Left forelimb (tissue), 1 donor: ENCODE data around the gene TUBGCP3.

Experiments
- DNase-seq: peaks from one replicate; pipeline ENCODE4 v3.0.0-alpha.2; 2018; ENCODE audit warnings: low spot score

TUBGCP3 gene

DNA sequence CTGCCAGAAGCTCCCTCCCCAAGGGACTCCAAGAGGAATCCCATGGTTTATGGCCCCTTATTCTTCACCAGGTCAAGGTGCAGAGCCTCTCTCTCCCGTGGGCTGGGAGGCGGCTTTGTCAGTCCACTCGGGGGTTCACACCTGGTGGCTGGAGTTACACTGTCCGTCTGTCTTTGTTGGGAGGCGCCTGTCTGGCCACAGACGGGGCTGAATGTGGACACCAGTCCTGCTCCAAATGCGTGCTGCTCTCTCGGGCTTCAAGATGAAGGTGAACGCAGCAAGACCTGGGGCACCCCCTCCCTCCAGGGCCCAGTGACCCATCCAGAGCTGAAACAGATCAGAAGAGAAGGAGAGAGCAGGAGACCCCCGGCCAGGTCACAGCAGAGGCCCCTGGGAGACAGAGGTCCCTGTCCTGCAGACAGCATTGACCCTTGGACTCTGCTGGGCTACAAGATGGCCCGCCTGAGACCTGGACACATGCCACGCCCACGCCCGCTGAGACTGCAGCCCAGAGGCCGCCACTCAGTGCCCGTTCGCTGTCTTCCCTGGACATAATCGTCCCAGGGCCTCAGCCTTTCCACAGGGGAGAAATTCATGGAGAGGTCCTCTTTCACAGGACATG lies 29.9 kb upstream of the TUBGCP3 start:
- no peak for DNase-seq

DNA sequence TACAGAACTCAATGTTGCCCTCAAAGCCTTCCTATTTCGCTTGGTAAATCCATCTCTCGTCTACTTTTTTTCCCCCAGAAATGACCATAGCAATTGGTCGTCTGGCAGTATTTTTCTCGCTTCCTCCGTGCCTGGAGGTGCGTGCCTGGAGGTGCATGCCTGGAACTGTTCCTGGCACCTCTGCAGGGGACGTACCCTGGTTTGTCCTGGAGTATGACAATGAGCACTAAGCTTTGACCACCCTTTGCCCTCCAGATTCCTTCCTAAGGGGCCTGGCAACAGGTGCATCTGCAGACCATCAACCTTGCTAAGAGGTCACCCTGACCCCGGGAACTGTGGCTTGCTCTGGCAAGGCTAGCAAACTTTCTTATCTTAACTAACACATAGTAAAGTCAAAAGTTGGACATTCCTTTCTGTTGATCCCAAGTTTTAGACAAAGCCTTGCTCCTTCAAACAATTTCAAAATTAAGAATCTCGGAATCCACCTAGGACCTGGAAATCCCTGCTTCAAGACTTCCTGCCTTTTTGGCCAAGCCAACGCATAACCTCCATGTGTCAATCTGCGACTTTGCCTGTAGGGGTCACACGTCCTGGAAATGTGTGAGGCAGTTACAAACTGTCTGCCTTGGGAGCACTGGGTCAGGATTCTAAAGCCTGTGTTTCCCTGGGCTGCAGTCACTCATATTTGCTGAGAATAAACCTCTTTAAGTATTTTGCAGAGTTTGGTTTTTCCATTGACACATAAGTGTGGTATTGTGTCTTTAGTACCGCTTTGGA lies 28.8 kb upstream of the TUBGCP3 start:
- DNase-seq, result no peak

DNA sequence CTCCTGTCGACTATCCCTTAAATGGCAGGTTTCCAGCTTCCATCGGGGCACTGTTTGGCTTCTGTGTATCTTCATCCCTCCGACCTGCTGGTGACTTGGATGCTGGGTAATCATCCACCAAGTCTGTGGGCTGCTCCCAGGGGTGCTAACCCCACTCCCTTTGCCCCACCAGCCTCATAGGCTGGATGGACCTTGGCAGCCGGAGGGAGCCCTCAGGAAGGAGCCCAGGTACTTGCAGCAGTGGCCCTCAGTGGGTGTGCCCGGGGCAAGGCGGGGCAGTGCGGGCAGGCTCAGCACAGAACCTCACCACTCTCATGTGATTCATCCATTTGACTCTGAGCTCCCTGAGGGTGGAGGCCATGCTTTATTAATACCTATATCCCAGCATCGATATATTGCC lies 27.4 kb upstream of the TUBGCP3 start:
- DNase-seq, result no peak

DNA sequence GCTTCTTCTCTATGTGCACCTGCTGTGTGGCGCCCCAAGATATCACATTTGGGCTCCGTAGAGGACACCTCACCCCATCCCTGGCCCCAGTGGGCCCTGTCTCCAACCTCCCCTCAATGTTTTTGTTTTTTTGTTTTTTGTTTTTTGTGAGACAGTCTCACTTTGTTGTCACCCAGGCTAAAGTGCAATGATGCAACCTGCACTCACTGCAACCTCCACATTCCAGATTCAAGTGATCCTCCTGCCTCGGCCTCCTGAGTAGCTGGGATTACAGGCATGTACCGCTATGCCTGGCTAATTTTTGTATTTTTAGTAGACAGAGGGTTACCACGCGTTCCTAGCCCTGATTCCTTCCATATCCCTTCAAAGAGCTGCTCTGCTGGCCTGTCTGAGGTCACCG lies 26.9 kb upstream of the TUBGCP3 start:
- DNase-seq, result no peak

DNA sequence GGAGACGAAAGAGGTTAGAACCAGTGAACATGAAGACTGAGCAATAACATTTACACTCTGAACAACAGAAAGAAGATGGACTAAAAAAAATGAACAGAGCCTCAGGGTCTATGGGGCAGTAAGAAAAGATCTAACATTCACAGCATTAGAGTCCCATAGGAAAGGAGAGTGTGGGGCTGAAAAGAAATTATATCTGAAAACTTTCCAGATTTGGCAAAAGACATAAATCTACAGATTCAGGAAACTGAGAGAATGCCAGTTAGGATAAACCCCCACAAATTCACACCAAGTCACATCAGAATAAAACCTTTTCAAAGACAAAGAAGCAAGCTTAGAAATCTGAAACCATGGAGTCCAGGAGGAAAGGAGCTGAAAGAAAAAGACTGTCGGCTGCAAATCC lies 20.3 kb upstream of the TUBGCP3 start:
- no peak for DNase-seq

DNA sequence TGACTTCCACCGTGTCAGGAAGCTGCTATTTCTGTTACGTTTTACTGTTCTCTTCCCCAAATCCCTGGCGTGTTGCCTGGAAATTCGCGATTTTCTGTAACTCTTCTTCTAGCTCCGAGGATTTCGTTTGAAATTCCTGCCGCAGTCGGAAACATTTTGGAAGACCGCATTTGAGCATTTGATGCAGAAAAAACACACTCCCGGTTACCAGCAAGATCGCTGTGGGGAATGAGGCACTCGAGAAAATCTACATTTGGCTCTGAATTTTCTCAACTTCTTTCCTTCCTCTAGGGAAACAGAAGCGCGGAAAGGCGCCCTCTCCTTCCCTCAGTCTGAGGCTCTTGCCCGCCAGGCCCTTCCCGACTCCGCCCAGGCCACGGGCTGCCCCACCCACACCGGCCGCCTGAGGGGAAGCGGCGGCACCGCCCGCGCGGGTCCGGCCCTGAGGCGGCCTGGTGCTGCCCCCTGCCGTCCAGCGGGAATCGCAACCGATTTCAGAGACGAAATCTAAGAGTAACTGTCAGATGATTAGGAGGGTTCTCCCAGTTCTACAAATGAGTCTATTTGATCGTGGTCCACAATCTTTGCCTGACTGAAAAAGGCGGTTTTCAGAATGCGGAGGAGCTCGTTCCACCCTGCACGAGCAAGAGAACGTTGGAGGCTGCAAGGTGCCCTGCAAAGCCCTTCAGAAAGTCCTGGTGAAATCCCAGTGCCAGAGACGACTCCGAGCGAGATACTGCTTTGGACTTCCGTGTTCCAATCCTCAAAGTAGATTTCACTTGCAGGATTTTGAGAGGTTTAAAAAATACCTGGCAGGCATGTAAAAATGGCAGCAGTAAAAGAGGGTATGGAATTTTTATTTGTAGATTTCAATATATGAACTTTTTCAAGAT lies 18.4 kb upstream of the TUBGCP3 start:
- peak; percentile 94 for DNase-seq

DNA sequence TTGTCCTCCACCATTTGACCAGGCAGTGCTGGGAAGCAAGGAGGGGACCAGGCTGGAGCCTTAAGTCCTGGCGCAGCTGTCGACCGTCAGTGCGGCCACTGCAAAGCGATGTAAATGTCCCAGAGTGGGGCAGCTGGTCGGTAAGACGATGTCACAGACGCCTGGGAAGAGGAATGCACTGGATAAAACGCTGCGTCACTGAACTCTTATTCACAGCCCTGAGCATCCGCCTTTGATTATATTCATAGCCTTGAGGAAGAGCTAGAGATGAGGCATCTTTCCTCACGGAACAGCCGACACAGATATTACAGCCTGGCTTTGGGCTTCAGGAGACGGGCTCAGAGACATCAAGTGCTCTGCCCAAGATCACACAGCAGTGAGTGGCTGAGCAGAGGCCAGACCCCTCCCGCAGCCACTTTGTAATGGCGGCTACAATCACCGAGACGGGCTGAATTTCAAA lies 17.6 kb upstream of the TUBGCP3 start:
- no peak for DNase-seq

DNA sequence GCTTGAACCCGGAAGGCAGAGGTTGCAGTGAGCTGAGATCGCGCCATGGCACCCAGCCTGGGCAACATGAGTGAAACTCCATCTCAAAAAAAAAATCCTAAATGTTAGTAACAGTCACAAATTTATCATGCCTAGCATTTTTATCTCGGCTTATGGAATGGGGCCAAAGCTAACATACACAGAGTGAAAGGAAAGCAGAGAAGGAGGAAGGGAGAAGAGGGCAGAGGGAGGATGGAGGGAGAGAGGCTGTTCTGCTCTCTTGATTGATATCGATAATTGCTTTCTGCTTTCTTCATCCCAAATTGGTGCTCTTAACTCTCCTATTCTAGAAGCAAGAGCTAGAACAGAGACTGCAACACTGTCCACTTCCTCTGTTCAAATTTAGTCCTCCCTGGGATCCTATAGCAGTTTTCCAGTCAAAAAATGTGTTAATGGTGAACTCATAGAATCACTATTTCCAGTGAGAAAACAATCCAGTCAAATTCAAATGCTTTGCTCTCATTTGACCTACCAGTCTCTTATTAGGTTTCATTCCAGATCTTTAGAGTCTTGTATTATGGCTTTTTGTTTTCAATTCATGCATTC lies 15.8 kb upstream of the TUBGCP3 start:
- DNase-seq, result no peak

DNA sequence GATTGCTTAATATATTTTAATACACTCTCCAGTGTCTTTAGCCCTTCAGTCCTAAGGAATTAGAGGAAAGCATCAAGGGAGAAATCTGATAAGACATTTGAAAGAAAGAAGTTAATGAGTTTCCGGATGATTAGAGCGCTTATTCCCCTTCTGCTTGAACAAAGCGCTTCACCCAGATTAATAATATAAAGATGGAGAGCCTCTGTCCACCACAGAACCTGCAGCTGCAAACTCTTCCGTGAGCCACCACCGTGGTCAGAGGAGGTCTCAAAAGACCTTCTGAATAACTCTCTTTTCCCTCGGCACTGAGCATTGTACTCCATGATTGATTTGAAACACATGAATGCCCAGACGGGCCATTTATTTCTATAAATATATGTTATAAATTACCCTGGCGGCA lies 14.2 kb upstream of the TUBGCP3 start:
- no peak for DNase-seq

DNA sequence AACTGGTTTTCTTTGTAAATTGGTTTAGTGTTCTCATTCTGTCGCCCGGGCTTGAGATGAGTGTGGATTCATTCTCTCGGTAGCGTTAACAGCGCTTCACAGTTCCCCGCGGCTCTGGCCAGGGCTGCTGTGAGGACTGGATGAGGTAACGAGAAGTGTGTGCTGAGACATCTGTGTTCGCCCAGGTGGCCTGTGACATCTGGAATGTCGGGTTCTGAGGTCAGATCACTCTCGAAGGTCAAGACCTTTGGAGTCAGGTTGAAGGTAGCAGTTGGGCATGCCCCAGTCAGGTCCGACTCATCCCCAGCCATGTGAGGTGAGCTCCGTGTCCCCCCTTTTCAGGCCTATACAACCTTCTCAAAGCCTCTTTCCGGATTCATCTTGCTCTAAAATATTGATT lies 13.4 kb upstream of the TUBGCP3 start:
- DNase-seq, result no peak

DNA sequence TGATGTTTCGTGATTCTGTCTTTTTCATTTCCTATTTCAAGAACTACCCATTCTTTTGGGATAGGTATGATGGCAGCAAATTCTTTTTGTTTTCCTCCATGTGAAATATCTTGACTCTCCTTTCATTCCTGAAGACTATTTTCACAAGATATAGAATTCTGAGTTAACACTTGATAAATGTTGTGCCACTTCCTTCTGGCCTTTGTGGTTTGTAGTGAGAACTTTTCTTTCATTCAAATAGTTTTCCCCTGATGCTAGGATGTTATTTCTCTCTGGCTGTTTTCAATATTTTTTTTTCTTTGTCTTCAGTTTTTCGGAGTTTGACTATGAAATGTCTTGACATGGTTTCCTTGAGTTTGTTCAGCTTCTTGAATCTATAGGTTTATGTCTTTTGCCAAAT lies 8.3 kb upstream of the TUBGCP3 start:
- DNase-seq, result no peak

DNA sequence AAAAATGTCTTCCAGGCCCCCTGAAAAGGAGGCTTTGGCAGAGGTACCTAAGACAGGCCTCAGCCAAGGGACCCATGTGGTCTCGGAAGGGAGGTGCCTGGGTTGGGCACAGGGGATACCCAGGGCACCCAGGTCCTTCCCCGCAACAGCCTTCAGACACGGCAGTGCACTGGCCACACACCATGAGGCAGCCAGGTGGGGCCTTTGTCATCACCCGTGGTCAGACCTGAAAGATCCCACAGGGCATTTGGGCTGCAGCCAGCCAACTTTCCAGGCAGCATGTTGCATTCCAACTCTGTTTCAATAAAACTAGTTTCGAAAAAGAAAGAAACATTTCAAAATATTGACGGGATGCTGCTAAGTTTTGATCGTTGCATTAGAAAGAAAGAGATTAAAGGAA lies 4.7 kb upstream of the TUBGCP3 start:
- no peak for DNase-seq

DNA sequence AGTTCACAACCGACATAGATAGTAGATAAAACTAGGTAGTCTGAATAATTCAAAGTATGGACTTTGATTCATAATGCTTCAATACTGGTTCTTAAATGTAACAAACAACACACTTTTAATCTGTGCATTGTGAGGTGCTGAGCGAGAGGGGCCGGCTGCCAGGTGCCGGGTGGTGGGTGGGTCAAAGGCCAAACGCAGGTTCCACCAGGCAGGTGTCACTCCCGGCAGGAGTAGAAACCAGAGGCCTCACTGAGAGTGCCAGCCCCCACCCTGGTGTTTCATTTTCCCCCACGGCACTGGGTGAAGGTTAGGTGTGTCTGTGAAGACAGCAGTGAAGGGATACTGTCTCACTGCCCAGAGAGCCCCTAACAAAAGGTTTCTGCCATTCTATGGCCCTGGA lies 4.2 kb upstream of the TUBGCP3 start:
- no peak for DNase-seq

DNA sequence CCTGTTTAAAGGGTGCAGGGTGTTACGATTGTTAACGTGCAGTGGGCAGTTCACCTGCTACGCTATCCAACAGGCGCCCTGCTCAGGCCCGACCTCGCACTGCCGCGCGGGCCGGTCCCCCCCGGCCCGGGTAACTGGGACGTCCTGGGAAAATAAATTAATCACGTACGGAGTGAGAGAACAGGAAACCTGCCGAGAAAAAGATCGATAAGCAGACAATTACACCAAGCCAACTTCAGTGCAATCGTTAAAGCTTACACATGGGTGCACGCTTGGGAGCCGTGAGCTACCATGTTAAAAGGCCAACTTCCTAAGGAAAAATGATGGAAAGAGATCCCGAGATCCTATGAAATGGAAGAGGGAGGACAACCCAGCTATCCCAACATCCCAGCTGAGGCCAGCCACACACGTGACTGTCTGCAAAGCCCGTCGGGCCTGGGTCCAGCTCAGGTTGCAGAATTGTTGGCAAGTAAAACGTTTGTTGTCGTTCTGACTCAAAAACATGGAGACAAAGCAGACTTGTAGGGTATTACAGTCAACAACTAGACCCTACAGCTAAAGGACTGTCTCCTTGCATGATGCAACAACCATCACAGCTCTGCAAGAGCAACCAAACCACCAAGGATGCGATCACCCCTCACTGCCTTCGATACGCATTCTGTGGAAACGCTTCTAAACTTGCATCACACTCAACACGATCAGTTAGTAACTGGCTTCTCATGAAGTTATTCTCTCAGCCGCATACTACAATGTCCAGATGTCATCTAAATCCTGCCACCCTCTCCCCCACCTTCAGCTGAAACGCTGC lies 741 bp upstream of the TUBGCP3 start:
- DNase-seq, result no peak

DNA sequence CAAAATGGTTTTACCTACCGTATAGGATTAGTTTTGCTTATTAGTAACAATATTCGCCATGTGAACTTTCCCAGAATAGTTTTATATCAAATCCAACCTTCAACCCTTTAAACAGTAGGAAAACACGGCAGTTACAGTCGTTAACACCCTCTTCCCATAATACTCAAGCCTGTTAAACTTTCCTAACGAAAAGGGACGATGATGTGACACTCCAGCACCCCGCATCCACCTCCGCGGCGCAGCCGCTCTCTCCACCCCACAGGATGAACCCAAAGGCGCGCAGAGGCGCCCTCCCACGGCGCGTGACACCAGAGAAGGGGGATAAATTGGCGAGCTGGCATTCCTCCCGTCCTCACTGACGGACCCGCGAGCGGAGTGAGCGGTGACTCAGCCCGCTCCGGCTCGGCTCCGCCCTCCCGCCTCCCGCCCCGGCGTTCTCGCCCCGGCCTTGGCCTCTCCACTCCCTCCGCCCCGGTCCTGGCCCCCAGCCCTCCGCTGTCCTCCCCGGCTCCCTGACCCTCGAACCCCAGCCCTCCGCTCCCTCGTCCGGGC lies 665 bp downstream of the TUBGCP3 start:
- DNase-seq, result peak; percentile 79

DNA sequence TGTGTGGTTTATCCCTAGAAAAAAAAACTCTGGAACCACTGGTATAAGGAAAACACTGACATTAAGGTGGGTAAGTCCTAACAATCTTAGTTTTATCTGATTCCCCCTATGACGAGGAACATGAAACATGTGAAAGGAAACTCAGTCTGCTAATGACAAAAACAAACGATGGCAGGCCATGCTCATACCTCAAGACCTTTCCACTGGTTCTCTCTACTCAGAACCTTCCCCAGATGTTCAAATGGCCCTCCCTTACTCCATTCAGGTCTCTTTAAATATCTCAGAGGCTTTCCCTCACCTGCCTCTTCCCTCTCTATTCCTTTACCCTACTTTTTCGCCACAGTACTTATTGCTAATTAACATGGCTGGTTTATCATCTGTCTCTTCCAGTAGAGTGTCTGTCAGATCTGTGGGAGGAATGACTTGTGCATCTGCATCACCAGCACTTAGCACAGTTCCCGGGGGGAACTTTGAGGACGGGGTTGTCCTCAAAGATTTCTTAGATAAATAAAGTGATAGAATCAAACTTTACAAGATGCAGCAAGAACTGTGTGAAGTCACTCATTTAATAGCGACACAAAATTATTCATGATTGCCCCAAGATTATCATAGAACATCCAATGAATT lies 1.5 kb downstream of the TUBGCP3 start:
- DNase-seq, result no peak

DNA sequence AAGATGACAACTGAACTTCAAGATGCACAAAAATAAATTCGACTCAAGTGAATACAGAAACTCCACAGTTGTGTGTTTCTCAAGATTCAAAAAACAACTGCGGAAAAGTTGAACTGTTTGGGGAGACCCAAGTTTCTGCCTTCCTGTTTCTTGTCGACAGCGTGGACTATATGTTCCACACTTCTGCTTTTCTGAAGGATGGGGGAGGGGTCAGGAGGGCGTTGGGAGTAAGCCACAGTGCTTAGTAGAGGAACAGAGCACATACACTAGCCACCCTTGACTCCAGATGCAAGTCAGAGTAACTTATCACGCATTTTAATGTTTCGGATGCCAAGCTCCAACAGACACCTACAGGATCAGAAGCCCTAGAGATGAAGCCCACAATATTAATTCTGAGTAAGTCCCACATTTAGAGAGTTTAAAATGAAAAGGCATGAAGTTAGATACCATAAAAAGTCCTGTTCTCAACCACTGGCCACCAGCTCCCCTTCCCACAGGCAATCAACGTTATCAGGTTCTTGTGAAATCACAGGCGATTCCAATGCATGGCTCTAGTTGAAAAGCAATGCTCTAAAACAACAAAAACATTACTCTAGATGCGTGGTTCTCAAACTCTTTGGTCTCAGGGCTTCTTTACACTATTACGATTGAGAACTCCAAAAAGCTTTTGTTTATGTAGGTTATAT lies 4.2 kb downstream of the TUBGCP3 start:
- no peak for DNase-seq

DNA sequence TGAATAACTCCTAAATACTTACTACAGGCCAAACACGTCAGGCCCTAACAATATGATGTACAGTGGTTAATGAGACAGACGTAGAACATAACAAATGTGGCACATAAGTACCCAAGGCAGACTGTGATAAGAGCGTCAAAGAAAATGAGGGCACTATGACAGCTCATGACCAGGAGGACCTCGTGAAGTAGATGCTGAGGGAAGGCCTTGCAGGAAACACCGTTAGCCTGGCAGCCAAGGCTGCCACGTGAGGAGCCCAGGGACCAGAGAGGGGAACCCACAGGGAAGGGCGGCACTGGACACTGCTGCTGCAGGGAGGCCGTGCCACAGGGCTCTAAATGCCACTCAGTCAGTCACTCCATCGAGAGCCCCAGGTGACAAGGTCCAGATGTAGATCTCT lies 5.7 kb downstream of the TUBGCP3 start:
- DNase-seq, result no peak

DNA sequence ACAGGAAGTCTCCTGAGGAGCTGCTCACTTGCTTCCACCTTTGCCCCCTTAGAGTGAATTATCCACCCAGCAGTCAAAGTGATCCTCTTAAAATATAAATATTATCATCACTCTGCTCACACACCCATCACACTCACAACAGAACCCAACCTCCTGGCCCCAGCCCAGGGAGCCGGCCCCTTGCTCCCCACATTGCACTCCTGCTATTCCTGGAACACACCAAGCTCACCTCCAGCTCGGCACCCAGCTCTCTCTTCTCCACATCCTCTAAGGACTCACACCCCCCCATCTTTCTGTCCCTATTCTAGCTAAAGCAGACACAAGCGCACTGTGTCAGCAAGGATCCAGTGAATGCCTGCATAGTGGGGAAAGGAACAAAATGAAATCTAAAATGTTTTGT lies 7.0 kb downstream of the TUBGCP3 start:
- no peak for DNase-seq

DNA sequence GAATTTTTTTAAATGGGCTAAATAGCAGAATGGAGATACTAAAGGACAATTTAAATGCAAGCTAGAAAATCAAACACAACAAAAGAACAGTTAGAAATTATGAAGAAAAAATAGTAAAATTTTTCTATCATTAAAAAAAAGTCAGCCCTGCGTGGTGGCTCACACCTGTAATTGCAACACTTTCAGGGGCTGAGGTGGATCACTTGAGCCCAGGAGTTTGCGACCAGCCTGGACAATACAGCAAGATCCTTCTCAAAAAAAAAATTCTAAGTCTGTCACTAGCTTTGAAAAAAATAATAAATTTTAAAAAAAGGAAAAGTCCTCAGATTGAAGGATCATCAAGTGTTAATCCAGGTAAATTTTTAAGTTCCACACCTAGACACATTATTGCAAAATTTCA lies 7.7 kb downstream of the TUBGCP3 start:
- DNase-seq, result no peak
